HepG2 (cell line): Measurements from ENCODE around the gene KRTAP12-1.

ENCODE experiments used
- ETV6 ChIP-seq: sonication (generic); formaldehyde crosslinking; conservative IDR thresholded peaks from 2 replicates; pipeline ENCODE4 v1.4.0; 2020; ENCODE audit warnings: missing genetic modification reagents
- NCOA2 ChIP-seq: sonication (generic); formaldehyde crosslinking; IDR thresholded peaks from 2 replicates; pipeline ENCODE4 v1.8.0; 2022; ENCODE audit warnings: inconsistent platforms
- RFX5 ChIP-seq: IDR thresholded peaks from 2 replicates; pipeline ENCODE4 v1.6.1; 2011; ENCODE audit warnings: low read depth, low read length, improper control_type of control experiment
- SALL1 ChIP-seq: sonication (generic); formaldehyde crosslinking; IDR thresholded peaks from 2 replicates; pipeline ENCODE4 v1.8.0; 2022; ENCODE audit warnings: mild to moderate bottlenecking, missing genetic modification reagents
- SIX4 ChIP-seq: sonication (generic); formaldehyde crosslinking; IDR thresholded peaks from 2 replicates; pipeline ENCODE4 v1.4.0; 2020; ENCODE audit warnings: missing genetic modification reagents
- ZNF891 ChIP-seq: sonication (generic); formaldehyde crosslinking; IDR thresholded peaks from 2 replicates; pipeline ENCODE4 v1.5.0; 2020; ENCODE audit warnings: mild to moderate bottlenecking, missing genetic modification reagents
- TF ChIP-seq, protein P1 (sequence below): sonication (generic); formaldehyde crosslinking; IDR thresholded peaks from 2 replicates; pipeline ENCODE4 v1.4.0; 2020; ENCODE audit warnings: mild to moderate bottlenecking, missing genetic modification reagents
- TF ChIP-seq, protein P2 (sequence below): sonication (generic); formaldehyde crosslinking; IDR thresholded peaks from 2 replicates; pipeline ENCODE4 v1.5.1; 2020; ENCODE audit warnings: mild to moderate bottlenecking, missing genetic modification reagents, borderline replicate concordance

DNA sequence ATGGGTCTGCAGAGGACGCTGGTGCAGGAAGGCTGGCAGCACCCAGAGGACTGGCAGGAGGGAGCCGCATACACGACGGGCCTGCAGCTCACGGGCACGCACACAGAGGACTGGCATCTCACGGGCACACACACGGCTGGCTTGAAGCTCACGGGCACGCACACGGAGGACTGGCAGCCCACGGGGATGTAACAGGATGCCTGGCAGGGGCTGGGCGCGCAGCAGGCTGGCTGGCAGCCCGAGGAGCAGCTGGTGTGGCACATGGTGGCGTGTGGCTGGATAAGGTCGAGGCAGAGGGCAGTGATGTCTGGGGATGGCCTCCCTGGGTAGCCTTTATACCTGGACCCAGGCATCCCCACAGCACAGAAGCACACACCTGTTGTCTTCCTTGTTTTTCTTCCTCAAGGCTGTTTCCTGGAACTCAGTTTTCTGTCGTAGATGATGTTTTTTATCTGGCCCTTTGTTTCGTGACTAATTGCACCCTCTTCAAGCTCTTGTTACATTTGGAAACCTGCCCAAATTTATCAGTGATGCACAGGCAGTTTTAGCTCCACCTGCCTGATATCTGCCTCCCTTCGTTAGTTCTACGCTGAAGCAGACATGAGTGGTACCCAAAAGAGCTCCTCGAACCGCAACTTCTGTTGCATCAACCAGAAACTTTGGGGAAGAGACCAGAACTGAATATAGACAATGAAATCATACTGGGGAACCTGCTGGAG is at the start of gene KRTAP12-1:
- no peak for TF ChIP-seq ETV6 (CRISPR knock-in tag)
- TF ChIP-seq, protein P1, sequence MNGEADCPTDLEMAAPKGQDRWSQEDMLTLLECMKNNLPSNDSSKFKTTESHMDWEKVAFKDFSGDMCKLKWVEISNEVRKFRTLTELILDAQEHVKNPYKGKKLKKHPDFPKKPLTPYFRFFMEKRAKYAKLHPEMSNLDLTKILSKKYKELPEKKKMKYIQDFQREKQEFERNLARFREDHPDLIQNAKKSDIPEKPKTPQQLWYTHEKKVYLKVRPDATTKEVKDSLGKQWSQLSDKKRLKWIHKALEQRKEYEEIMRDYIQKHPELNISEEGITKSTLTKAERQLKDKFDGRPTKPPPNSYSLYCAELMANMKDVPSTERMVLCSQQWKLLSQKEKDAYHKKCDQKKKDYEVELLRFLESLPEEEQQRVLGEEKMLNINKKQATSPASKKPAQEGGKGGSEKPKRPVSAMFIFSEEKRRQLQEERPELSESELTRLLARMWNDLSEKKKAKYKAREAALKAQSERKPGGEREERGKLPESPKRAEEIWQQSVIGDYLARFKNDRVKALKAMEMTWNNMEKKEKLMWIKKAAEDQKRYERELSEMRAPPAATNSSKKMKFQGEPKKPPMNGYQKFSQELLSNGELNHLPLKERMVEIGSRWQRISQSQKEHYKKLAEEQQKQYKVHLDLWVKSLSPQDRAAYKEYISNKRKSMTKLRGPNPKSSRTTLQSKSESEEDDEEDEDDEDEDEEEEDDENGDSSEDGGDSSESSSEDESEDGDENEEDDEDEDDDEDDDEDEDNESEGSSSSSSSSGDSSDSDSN (CRISPR knock-in tag) = no peak
- no peak for TF ChIP-seq SIX4
- no peak for TF ChIP-seq SALL1 (CRISPR knock-in tag)
- TF ChIP-seq NCOA2 = no peak
- no peak for TF ChIP-seq ZNF891
- no peak for TF ChIP-seq RFX5
- TF ChIP-seq, protein P2, sequence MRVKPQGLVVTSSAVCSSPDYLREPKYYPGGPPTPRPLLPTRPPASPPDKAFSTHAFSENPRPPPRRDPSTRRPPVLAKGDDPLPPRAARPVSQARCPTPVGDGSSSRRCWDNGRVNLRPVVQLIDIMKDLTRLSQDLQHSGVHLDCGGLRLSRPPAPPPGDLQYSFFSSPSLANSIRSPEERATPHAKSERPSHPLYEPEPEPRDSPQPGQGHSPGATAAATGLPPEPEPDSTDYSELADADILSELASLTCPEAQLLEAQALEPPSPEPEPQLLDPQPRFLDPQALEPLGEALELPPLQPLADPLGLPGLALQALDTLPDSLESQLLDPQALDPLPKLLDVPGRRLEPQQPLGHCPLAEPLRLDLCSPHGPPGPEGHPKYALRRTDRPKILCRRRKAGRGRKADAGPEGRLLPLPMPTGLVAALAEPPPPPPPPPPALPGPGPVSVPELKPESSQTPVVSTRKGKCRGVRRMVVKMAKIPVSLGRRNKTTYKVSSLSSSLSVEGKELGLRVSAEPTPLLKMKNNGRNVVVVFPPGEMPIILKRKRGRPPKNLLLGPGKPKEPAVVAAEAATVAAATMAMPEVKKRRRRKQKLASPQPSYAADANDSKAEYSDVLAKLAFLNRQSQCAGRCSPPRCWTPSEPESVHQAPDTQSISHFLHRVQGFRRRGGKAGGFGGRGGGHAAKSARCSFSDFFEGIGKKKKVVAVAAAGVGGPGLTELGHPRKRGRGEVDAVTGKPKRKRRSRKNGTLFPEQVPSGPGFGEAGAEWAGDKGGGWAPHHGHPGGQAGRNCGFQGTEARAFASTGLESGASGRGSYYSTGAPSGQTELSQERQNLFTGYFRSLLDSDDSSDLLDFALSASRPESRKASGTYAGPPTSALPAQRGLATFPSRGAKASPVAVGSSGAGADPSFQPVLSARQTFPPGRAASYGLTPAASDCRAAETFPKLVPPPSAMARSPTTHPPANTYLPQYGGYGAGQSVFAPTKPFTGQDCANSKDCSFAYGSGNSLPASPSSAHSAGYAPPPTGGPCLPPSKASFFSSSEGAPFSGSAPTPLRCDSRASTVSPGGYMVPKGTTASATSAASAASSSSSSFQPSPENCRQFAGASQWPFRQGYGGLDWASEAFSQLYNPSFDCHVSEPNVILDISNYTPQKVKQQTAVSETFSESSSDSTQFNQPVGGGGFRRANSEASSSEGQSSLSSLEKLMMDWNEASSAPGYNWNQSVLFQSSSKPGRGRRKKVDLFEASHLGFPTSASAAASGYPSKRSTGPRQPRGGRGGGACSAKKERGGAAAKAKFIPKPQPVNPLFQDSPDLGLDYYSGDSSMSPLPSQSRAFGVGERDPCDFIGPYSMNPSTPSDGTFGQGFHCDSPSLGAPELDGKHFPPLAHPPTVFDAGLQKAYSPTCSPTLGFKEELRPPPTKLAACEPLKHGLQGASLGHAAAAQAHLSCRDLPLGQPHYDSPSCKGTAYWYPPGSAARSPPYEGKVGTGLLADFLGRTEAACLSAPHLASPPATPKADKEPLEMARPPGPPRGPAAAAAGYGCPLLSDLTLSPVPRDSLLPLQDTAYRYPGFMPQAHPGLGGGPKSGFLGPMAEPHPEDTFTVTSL (CRISPR knock-in tag) = no peak
